Suprapubic skin (tissue), 4 donors: Measurements from ENCODE around the gene CEBPB. TPM values are rescaled to one million over a fixed set of nuclear protein-coding genes. Genes with fewer than 3 reads are reported as not detected.
"Not testable (repeated sequence)": the region's sequence is repeated elsewhere in the genome, so short reads cannot be mapped to it uniquely, and the experiment has no call there.

ENCODE experiments used
- DNase-seq, 2 donors: peaks; one replicate each; pipeline ENCODE4 v3.0.0-alpha.2; 2019; ENCODE audit warnings: low spot score in 2 of 2
- H3K27ac ChIP-seq: fragments of 200-600 bp; sonication (generic); one replicate; pipeline ENCODE4 v1.5.1; 2019
- H3K27me3 ChIP-seq: fragments of 200-600 bp; sonication (generic); one replicate; pipeline ENCODE4 v1.5.1; 2019
- H3K36me3 ChIP-seq: fragments of 200-600 bp; sonication (generic); one replicate; pipeline ENCODE4 v1.5.1; 2019
- H3K4me1 ChIP-seq: fragments of 200-600 bp; sonication (generic); one replicate; pipeline ENCODE4 v1.5.1; 2019
- H3K4me3 ChIP-seq: fragments of 200-600 bp; sonication (generic); one replicate; pipeline ENCODE4 v1.5.1; 2019; ENCODE audit warnings: mild to moderate bottlenecking
- H3K9me3 ChIP-seq: fragments of 200-600 bp; sonication (generic); one replicate; pipeline ENCODE4 v1.5.1; 2019
- CTCF ChIP-seq, 2 donors: fragments of 200-600 bp in 1 of 2; fragments of 450-650 bp in 1 of 2; sonication (generic) in 1 of 2; IDR thresholded peaks; one replicate each; pipeline ENCODE4 v1.5.1; 2016 to 2019; ENCODE audit warnings: antibody characterized with exemption in 2 of 2, mild to moderate bottlenecking in 1 of 2, moderate library complexity in 1 of 2
- EP300 ChIP-seq: sonication (generic); formaldehyde crosslinking; IDR thresholded peaks from one replicate; pipeline ENCODE4 v1.6.1; 2017; ENCODE audit warnings: antibody characterized with exemption
- POLR2A ChIP-seq, 2 donors: fragments of 450-650 bp; IDR thresholded peaks; one replicate each; pipeline ENCODE4 v1.6.1; 2017; ENCODE audit warnings: antibody characterized with exemption in 2 of 2, mild to moderate bottlenecking in 2 of 2, moderate library complexity in 2 of 2
- POLR2AphosphoS5 ChIP-seq, 3 donors: sonication (generic); formaldehyde crosslinking; IDR thresholded peaks; one replicate each; pipeline ENCODE4 v1.6.1; 2017; ENCODE audit warnings: antibody characterized with exemption in 3 of 3
- WGBS: methylation state at CpG from one replicate; pipeline ENCODE4 v1.1.5; 2018; 5-methylcytosine and 5-hydroxymethylcytosine counted together
- total RNA-seq, 4 donors: library from RNA; depleted of rRNA; stranded (reverse); fragments of >200 nt; gene quantifications; one replicate each; pipeline ENCODE4 v1.1.0, GENCODE V29; 2016

CEBPB gene
- total RNA-seq, 4 donors from 2014 or later: 43.2 to 83.9 (median 69.2) TPM

- H3K4me1 ChIP-seq: peaks cover 73% of the 10 kb centered on the region
- peaks cover 7% of the 10 kb centered on the region for H3K36me3 ChIP-seq
- WGBS: 82% methylated on average over 10 of the region's 10 CpGs
- H3K9me3 ChIP-seq: no peaks in the 10 kb centered on the region
- peak overlapping the region; percentile 82 for H3K4me3 ChIP-seq
- DNase-seq: no peak
- H3K27ac ChIP-seq: peak overlapping the region; percentile 96
- TF ChIP-seq POLR2A (IDR thresholded peaks at IDR 0.05): no peak
- TF ChIP-seq CTCF (IDR thresholded peaks at IDR 0.05): no peak
- TF ChIP-seq EP300: no peak
- TF ChIP-seq POLR2AphosphoS5 (IDR thresholded peaks at IDR 0.05): no peak
- H3K27me3 ChIP-seq: no peaks in the 10 kb centered on the region
These were observed 39.4 kb upstream of the CEBPB start for GRCh38 chr20:50151034-50151743.

- Histone ChIP-seq H3K4me3 (peak overlapping the region; percentile 82), H3K36me3 (peaks cover 7% of the 10 kb centered on the region), H3K27ac (peak overlapping the region; percentile 96), H3K9me3 (no peaks in the 10 kb centered on the region), H3K27me3 (no peaks in the 10 kb centered on the region), H3K4me1 (peaks cover 60% of the 10 kb centered on the region)
- no peak for TF ChIP-seq POLR2AphosphoS5 (IDR thresholded peaks at IDR 0.05)
- TF ChIP-seq CTCF (IDR thresholded peaks at IDR 0.05): no peak
- TF ChIP-seq EP300: no peak
- no peak for DNase-seq
- WGBS: 7% methylated on average over 4 of the region's 4 CpGs
These were observed 38.1 kb upstream of the CEBPB start for GRCh38 chr20:50152394-50153152.

- peaks cover 4% of the 10 kb centered on the region for H3K36me3 ChIP-seq
- H3K9me3 ChIP-seq: no peaks in the 10 kb centered on the region
- H3K4me1 ChIP-seq: peaks cover 55% of the 10 kb centered on the region
- H3K27ac ChIP-seq: peak overlapping the region; percentile 96
- DNase-seq: no peak
- no peak for TF ChIP-seq POLR2A (IDR thresholded peaks at IDR 0.05)
- no peak for TF ChIP-seq CTCF (IDR thresholded peaks at IDR 0.05)
- TF ChIP-seq POLR2AphosphoS5 (IDR thresholded peaks at IDR 0.05): no peak
- TF ChIP-seq EP300: no peak
- no peaks in the 10 kb centered on the region for H3K27me3 ChIP-seq
- WGBS: 0% methylated on average over 14 of the region's 18 CpGs
- H3K4me3 ChIP-seq: peak overlapping the region; percentile 82
These were observed 37.5 kb upstream of the CEBPB start for GRCh38 chr20:50153153-50153499.

GRCh38 chr20:50153500-50154377 is 36.9 kb upstream of the CEBPB start, which contains the start of gene PEDS1:
PEDS1 (minus strand) TSS chr20:50153723; CDS start chr20:50153637, 86 bp downstream.
- no peak for TF ChIP-seq CTCF (IDR thresholded peaks at IDR 0.05)
- TF ChIP-seq POLR2A (IDR thresholded peaks at IDR 0.05): peak; percentile 81 to 87
- TF ChIP-seq POLR2AphosphoS5 (IDR thresholded peaks at IDR 0.05): peak in 2 of 3 donors; percentile 30 to 67
- TF ChIP-seq EP300: no peak
- no peaks in the 10 kb centered on the region for H3K36me3 ChIP-seq
- H3K27me3 ChIP-seq: no peaks in the 10 kb centered on the region
- peak within 1 kb of the TSS; percentile 82 for H3K4me3 ChIP-seq
- H3K9me3 ChIP-seq: no peaks in the 10 kb centered on the region
- H3K4me1 ChIP-seq: peaks cover 50% of the 10 kb centered on the region
- DNase-seq: peak; percentile 90 to 95
- H3K27ac ChIP-seq: peak within 1 kb of the TSS; percentile 96
- 33% methylated on average over 6 of the region's 99 CpGs for WGBS

- DNase-seq, H3K4me3 ChIP-seq, H3K9me3 ChIP-seq, H3K27ac ChIP-seq, H3K27me3 ChIP-seq, H3K36me3 ChIP-seq: not testable (repeated sequence)
- 82% methylated on average over 7 of the region's 7 CpGs for WGBS
- peaks cover 25% of the 10 kb centered on the region for H3K4me1 ChIP-seq
These were observed 29.1 kb upstream of the CEBPB start for GRCh38 chr20:50161494-50161893.
